Liver (tissue), 9 donors: ENCODE results near the gene ITIH4. TPM values are rescaled to one million over a fixed set of nuclear protein-coding genes. Genes with fewer than 3 reads are reported as not detected.

ENCODE experiments used
- DNase-seq: peaks from one replicate; pipeline ENCODE4 v3.0.0-alpha.2; 2017; ENCODE audit warnings: low spot score
- H3K27ac ChIP-seq, 2 donors: one replicate each; pipeline ENCODE4 v1.7.0; 2013; ENCODE audit warnings: inconsistent platforms in 2 of 2, low read length in 2 of 2, control low read depth in 1 of 2, low read depth in 1 of 2, mild to moderate bottlenecking in 1 of 2
- H3K27me3 ChIP-seq, 4 donors: one replicate each; pipeline versions ENCODE4 v1.6.1 to v1.7.0; 2013; ENCODE audit warnings: low read length in 3 of 4, inconsistent platforms in 1 of 4, mild to moderate bottlenecking in 1 of 4, moderate library complexity in 1 of 4; ENCODE audit not compliant: control insufficient read depth in 4 of 4, insufficient read depth in 4 of 4
- H3K36me3 ChIP-seq, 4 donors: one replicate each; pipeline versions ENCODE4 v1.6.1 to v1.7.0; 2013; ENCODE audit warnings: low read length in 3 of 4, mild to moderate bottlenecking in 3 of 4, low read depth in 1 of 4, moderate library complexity in 1 of 4; ENCODE audit not compliant: control insufficient read depth in 4 of 4, insufficient read depth in 3 of 4
- H3K4me1 ChIP-seq, 4 donors: one replicate each; pipeline versions ENCODE4 v1.6.1 to v1.7.0; 2013; ENCODE audit warnings: low read length in 3 of 4, mild to moderate bottlenecking in 3 of 4, moderate library complexity in 1 of 4; ENCODE audit not compliant: control insufficient read depth in 4 of 4, insufficient read depth in 4 of 4
- H3K4me3 ChIP-seq, 3 donors: one replicate each; pipeline versions ENCODE4 v1.6.1 to v1.7.0; 2013; ENCODE audit warnings: low read length in 3 of 3, control low read depth in 1 of 3, low read depth in 1 of 3, mild to moderate bottlenecking in 1 of 3
- H3K9ac ChIP-seq, 2 donors: one replicate each; pipeline ENCODE4 v1.7.0; 2013; ENCODE audit warnings: low read length in 2 of 2, mild to moderate bottlenecking in 2 of 2, moderate library complexity in 2 of 2, control low read depth in 1 of 2, low read depth in 1 of 2
- H3K9me3 ChIP-seq, 4 donors: one replicate each; pipeline versions ENCODE4 v1.6.1 to v1.7.0; 2013; ENCODE audit warnings: low read length in 3 of 4; ENCODE audit not compliant: control insufficient read depth in 4 of 4
- ATF3 ChIP-seq: IDR thresholded peaks from 2 replicates; pipeline ENCODE4 v1.6.1; 2016; ENCODE audit warnings: antibody characterized with exemption
- CTCF ChIP-seq: fragments of 150-350 bp; IDR thresholded peaks from 2 replicates; pipeline ENCODE4 v1.5.1; 2017; ENCODE audit warnings: improper control_type of control experiment, low read depth, low read length; ENCODE audit not compliant: missing input control
- FOXA1 ChIP-seq: IDR thresholded peaks from 2 replicates; pipeline ENCODE4 v1.6.1; 2016; ENCODE audit warnings: antibody characterized with exemption
- FOXA2 ChIP-seq: IDR thresholded peaks from 2 replicates; pipeline ENCODE4 v1.6.1; 2016; ENCODE audit warnings: antibody characterized with exemption
- HNF4A ChIP-seq, 2 donors: conservative IDR thresholded peaks; 2 replicates each; pipeline ENCODE4 v1.6.1; 2016; ENCODE audit warnings: antibody characterized with exemption in 2 of 2, mild to moderate bottlenecking in 2 of 2
- HNF4G ChIP-seq: IDR thresholded peaks from 2 replicates; pipeline ENCODE4 v1.6.1; 2016; ENCODE audit warnings: antibody characterized with exemption
- JUND ChIP-seq, 2 donors: IDR thresholded peaks; 2 replicates each; pipeline ENCODE4 v1.6.1; 2016; ENCODE audit warnings: antibody characterized with exemption in 2 of 2
- NR2F2 ChIP-seq: IDR thresholded peaks from 2 replicates; pipeline ENCODE4 v1.6.1; 2016; ENCODE audit warnings: antibody characterized with exemption
- RAD21 ChIP-seq, 2 donors: IDR thresholded peaks; 2 replicates each; pipeline ENCODE4 v1.6.1; 2016; ENCODE audit warnings: antibody characterized with exemption in 2 of 2, mild to moderate bottlenecking in 2 of 2
- REST ChIP-seq: IDR thresholded peaks from 2 replicates; pipeline ENCODE4 v1.6.1; 2016; ENCODE audit warnings: antibody characterized with exemption, mild to moderate bottlenecking
- RXRA ChIP-seq, 2 donors: IDR thresholded peaks; 2 replicates each; pipeline ENCODE4 v1.6.1; 2017 to 2018; ENCODE audit warnings: antibody characterized with exemption in 2 of 2, mild to moderate bottlenecking in 1 of 2
- SP1 ChIP-seq: IDR thresholded peaks from 2 replicates; pipeline ENCODE4 v1.6.1; 2018; ENCODE audit warnings: antibody characterized with exemption, mild to moderate bottlenecking
- YY1 ChIP-seq: IDR thresholded peaks from 2 replicates; pipeline ENCODE4 v1.6.1; 2016; ENCODE audit warnings: antibody characterized with exemption, mild to moderate bottlenecking
- ZBTB33 ChIP-seq: IDR thresholded peaks from 2 replicates; pipeline ENCODE4 v1.6.1; 2016; ENCODE audit warnings: antibody characterized with exemption
- whole genome bisulfite sequencing: extraction: QIAGEN DNeasy Blood & Tissue Kit; methylation state at CpG from one replicate; pipeline ENCODE4 v1.1.7; 2013; 5-methylcytosine and 5-hydroxymethylcytosine counted together
- polyA plus RNA-seq, 2 donors: library from polyadenylated mRNA; stranded (reverse) in 1 of 2; unstranded in 1 of 2; fragments of 200-250 nt in 1 of 2; fragments of >200 nt in 1 of 2; fragmentation: Nextera tagmentation in 1 of 2; extraction: Ambion mirVana in 1 of 2; gene quantifications; one replicate each; pipeline versions ENCODE4 v1.2.1 to v1.2.3, GENCODE V29; 2013 to 2015
- total RNA-seq, 2 donors: library from RNA; depleted of rRNA; stranded (reverse); fragments of >200 nt; gene quantifications; one replicate each; pipeline ENCODE4 v1.2.3, GENCODE V29; 2014
- donor health status: healthy.
- donor health status: healthy.
- donor health status: healthy.
- donor health status: healthy.
- donor health status: healthy.

ITIH4 gene
- total and polyA plus RNA-seq, 4 donors: 447 to 3,354 (median 2,410) TPM

GRCh38 chr3:52874864-52875587, 44.6 kb upstream of the ITIH4 start:
- H3K9ac ChIP-seq: no peak overlapping the region
- 89% methylated on average over 9 of the region's 9 CpGs for WGBS
- H3K36me3 ChIP-seq: peaks cover 0 to 3% (median 0%) of the 10 kb centered on the region in 4 donors
- TF ChIP-seq CTCF (no peak), NR2F2 (no peak), RXRA (IDR thresholded peaks at IDR 0.05) (no peak), HNF4A (conservative IDR thresholded peaks at IDR 0.05) (no peak), RAD21 (IDR thresholded peaks at IDR 0.05) (no peak), FOXA2 (no peak), ZBTB33 (no peak), ATF3 (no peak), FOXA1 (no peak)
- H3K4me1 ChIP-seq: peaks cover 0 to 8% (median 1%) of the 10 kb centered on the region in 4 donors
- H3K27me3 ChIP-seq: no peaks in the 10 kb centered on the region
- H3K27ac ChIP-seq: no peak overlapping the region
- DNase-seq: no peak
- H3K4me3 ChIP-seq: no peak overlapping the region
- no peaks in the 10 kb centered on the region for H3K9me3 ChIP-seq

GRCh38 chr3:52874160-52874701, 43.8 kb upstream of the ITIH4 start:
- Histone ChIP-seq H3K4me1 (peaks cover 0 to 7% (median 1%) of the 10 kb centered on the region in 4 donors), H3K27ac (no peak overlapping the region), H3K4me3 (no peak overlapping the region), H3K9ac (no peak overlapping the region), H3K9me3 (no peaks in the 10 kb centered on the region), H3K27me3 (no peaks in the 10 kb centered on the region), H3K36me3 (peaks cover 0 to 3% (median 0%) of the 10 kb centered on the region in 4 donors)
- TF ChIP-seq JUND (IDR thresholded peaks at IDR 0.05): no peak
- no peak for TF ChIP-seq RAD21 (IDR thresholded peaks at IDR 0.05)
- TF ChIP-seq REST: no peak
- no peak for TF ChIP-seq HNF4A (conservative IDR thresholded peaks at IDR 0.05)
- TF ChIP-seq YY1: no peak
- no peak for TF ChIP-seq RXRA (IDR thresholded peaks at IDR 0.05)
- no peak for TF ChIP-seq HNF4G
- no peak for TF ChIP-seq SP1
- 85% methylated on average over 5 of the region's 5 CpGs for WGBS
- no peak for DNase-seq
